GM19468 (cell line): ENCODE measurements around the gene SLIT1.
A peak's percentile ranks its signal among the peaks of the same experiment; 100 is the strongest.

ENCODE experiments used
- ATAC-seq: cut with Tn5 transposase; IDR thresholded peaks from one replicate; pipeline ENCODE4 v1.9.1; 2021; ENCODE audit warnings: mild to moderate bottlenecking, moderate library complexity, moderate number of reproducible peaks; ENCODE audit not compliant: unreplicated experiment; ENCODE audit errors: extremely low read depth

The SLIT1 gene

GRCh38 chr10:96995851-96996250 lies 189.9 kb downstream of the SLIT1 start:
- ATAC-seq = no peak

GRCh38 chr10:96992721-96993120 lies 193.0 kb downstream of the SLIT1 start:
- ATAC-seq = peak; percentile 59

DNA sequence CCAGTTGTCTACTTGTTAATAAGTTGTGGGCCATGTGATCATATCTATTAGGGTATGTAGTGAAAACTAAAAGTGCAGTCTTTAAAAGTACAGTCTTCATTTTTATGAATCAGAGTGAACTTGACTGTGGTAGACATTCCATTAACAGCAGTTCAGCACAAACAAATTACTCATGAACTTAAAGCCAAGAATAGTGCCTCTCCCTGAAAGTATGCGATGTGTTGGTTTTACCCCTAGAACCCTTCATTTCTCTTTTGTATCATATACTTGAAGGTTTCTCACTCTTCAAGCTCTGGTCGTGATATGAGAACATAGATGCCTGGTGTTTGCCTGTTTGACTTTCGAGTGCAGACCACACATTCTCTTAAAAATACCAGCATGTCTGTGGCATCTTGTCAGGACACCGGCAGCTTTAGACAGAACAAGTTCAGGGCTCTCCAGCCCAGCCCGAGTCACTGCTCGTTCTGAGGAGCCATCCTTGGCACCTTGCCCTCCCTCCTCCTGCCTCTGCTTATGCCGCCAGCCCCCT lies 194.4 kb downstream of the SLIT1 start:
- peak; percentile 17 for ATAC-seq

- no peak for ATAC-seq
Observed at GRCh38 chr10:96988426-96988825, 197.3 kb downstream of the SLIT1 start.

DNA sequence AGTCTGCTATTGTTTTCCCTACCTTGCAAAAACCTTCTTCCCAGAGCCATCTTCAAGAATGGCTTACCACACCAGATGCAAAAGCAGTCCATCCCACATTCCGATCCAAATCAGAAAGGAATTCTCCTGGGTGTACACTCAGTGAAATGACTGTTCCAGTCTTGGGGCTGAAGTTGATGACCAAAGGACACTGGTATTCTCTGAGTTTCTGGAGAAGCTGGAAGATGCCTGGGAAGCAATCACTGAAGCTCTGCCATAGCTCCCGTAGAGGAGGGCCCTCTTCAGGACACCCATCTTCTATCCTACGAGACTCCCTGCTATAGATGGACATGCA lies 197.9 kb downstream of the SLIT1 start:
- ATAC-seq = no peak

DNA sequence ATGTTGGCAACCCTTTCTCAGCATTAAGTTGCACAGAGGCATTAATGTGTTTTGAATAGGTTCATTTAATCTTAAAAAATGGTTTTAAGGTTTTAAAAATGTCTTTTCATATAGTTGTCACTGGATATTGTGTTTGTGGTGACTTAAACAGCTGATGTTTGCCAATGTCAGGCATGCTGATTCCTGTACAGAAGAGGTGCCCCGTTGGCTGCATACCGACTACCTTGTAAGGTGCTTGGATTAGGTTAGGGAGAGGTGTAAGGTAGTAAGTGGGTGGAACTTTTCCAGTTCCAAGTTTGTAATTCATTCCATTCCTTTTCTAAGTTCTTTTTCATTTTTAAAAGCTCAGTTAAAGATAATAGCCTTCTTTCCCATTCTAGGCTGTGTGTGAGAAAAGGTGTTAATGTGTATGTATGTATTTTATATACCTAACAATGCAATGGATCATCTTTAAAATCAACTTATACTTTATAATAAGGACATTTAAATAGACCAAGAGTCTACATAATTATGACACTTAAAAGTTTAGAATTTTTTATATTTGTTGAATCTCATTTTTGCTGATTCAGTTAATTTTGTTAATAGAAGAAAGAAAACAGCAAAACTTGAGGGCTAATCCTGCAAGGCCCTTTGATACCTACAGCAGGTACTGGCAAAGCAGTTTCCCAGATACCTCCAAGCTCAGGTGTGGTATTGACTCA lies 198.5 kb downstream of the SLIT1 start:
- ATAC-seq = no peak

- ATAC-seq = no peak
Observed at GRCh38 chr10:96986200-96986856, 199.4 kb downstream of the SLIT1 start.

DNA sequence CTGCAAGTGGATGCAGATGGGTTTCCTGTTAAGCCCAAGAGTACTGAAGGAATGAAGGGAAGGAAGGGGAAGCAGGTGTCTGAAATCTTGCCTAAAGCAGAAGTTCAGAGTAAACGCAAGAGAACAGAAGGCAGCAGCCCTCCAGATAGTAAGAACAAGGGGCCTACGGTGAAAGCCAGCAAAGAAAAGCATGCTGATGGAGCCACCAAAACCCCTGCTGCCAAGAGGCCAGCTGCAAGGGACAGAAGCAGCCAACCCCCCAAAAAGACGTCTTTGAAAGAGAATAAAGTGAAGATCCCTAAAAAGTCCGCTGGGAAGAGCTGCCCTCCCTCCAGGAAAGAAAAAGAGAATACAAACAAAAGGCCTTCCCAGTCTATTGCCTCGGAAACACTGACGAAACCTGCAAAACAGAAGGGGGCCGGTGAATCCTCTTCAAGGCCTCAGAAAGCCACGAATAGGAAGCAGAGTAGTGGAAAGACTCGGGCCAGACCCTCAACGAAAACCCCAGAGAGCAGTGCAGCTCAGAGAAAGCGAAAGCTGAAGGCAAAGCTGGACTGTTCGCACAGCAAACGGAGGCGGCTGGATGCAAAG lies 201.1 kb downstream of the SLIT1 start:
- peak; percentile 58 for ATAC-seq

GRCh38 chr10:96982149-96982930 lies 203.4 kb downstream of the SLIT1 start:
- no peak for ATAC-seq

DNA sequence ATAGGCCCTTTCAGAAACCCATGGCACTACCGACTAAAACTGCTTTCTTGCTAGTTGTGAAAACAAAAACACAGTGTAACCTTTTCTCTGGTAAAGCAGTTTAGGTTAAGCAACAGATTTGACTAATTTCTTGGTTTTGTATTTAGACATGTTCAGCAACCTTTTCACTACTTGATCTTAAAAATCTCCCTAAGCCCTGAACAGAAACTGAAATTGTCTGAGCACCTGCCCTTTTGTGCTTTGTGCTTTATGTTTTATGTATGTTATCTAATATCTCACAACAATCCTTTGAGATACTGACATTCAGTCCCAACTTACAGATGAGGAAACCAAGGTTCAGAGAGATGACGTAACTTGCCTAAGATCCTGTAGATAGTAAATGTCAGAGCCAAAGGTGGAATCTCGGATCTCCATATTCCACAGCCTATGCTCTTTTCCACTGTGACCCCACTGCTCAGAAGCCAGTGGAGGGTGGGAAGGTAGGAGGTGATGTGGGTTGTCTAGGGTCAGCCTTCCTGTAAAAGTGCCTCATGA lies 207.1 kb downstream of the SLIT1 start:
- peak; percentile 42 for ATAC-seq

- no peak for ATAC-seq
Observed at GRCh38 chr10:96975136-96975535, 210.6 kb downstream of the SLIT1 start.

GRCh38 chr10:96973809-96974747 lies 211.7 kb downstream of the SLIT1 start:
- ATAC-seq = no peak

GRCh38 chr10:96972264-96972663 lies 213.5 kb downstream of the SLIT1 start:
- no peak for ATAC-seq

DNA sequence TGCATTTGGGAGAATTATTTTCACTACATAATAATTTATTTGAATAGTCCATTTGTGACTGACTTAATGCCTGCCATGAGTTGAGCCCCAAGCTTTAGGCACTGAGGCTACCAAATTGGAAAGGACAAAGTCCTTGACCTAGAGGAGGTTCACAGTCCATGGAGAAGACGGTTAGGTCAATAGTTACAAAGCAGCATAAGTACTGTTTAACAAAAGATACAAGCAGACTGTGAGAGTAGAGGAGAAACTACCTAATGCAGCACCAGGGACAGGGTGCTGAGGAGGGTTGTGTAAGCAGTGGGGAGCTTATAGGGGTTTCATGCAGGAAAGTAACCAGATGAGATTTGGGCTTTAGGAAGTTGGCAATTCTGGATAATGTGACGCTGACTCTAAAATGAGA lies 214.4 kb downstream of the SLIT1 start:
- no peak for ATAC-seq

DNA sequence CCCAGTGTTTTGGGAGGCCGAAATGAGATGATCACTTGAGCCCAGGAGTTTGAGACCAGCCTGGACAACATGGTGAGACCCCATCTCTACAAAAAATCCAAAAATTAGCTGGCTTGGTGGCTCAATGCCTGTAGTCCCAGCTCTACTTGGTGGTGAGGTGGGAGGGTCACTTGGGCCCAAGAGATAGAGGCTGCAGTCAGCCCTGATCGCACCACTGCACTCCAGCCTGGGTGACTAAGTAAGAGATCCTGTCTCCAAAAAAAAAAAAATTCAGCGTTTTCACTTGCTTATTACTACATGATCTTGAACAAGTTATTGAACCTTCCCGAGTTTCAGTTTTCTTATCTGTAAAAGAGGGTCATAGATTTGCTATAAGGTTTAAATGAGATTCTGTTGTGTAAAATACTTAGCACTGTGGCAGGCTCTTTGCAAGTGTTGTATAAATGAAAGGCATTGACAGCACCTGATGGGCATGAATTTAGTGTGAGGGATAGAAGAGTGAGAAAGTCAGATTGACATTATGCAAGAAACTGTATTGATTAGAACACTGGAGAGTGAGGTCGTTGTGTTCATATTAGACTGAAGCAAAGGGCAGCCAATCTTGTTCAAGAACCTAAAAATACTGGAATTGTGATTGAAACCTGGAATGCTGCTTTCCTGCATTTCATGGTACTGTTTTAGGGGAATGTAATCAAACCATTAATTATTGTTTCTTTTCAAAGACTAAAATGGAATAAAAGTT lies 216.9 kb downstream of the SLIT1 start:
- ATAC-seq = no peak

- no peak for ATAC-seq
Observed at GRCh38 chr10:96967847-96968246, 217.9 kb downstream of the SLIT1 start.

DNA sequence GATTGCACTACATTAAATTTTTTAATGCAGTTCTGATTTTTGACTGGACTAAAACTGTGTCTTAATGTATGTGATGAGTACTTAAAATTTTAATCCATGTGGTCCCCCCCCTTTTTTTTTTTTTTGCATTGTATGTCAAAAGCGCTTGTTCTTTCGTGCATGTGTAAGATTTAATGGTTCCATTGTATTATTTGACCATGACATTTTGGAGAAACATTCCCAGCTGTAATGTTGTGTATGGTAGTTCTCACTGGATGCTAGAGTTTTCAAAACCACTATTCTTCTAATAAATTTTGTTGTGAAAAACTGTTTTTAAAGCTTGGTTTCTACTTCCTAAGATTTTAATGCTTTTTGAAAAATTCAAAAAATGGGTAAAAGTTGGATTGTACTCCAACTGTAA lies 221.6 kb downstream of the SLIT1 start:
- ATAC-seq = no peak

DNA sequence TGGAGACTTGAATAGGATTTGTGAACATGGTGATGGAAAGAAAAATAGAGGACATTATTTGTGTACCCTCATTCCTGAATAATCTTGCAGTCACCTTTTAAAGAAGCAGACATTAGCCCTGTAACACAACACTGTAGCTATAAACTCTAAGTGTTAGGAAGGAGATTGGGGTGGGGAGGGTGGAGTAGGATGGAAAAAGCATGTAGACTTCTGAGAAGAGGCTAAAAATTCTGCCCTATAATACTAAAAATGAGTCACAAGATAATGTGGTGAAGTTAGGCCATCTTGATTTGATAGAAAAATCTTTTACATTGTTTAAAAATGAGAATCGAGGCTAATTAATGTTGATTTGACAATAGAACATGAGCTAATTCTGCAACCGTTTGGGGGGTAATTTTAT lies 224.9 kb downstream of the SLIT1 start:
- ATAC-seq = no peak

GRCh38 chr10:96959733-96960132 lies 226.0 kb downstream of the SLIT1 start:
- ATAC-seq = no peak
